ENCODE data around the gene GNG7. TPM values are rescaled to one million over a fixed set of nuclear protein-coding genes. Genes with fewer than 3 reads are reported as not detected.

GNG7 gene
- polyA plus RNA-seq, 1 donor (not counting 4 experiments of a cell fraction or from before 2014, with no cell fraction given), result 0.01 TPM

DNA sequence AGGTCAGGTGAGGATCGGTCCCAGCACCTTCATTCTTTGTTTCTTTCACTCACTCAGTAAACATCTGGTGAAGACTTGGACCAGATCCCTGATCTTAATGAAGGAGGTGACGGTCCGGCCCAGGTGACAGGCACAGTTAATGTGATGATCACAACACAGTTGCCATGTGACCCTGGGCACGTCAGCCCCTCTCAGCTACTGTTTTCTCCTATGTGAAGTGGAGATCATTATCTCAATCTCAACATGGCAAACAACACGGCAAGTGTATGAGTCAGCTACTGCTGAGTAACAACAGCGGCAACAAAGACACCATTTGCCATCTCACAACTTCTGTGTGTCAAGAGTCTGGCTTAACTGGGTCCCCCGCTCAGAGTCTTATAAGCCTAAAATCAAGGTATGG lies 74.6 kb downstream of the GNG7 start:
- Histone ChIP-seq H3K79me2 (ENCODE audit: control insufficient read depth, insufficient read depth, low read length) (no peaks in the 10 kb centered on the region), H3K9me1 (ENCODE audit: control insufficient read depth, extremely low read depth, insufficient read depth, low read length) (no peaks in the 10 kb centered on the region), H3K36me3 (ENCODE audit: control insufficient read depth in 2 of 2, extremely low read depth in 1 of 2, insufficient read depth in 2 of 2, low read length in 2 of 2) (no peaks in the 10 kb centered on the region), H3K4me2 (ENCODE audit: control insufficient read depth, extremely low read depth, insufficient read depth, low read depth, low read length) (peak overlapping the region; percentile 7), H3K4me1 (ENCODE audit: control insufficient read depth, extremely low read depth, insufficient read depth, low read length) (peaks cover 19% of the 10 kb centered on the region), H3K4me3 (ENCODE audit: control insufficient read depth in 2 of 3, extremely low read depth in 1 of 3, insufficient read depth in 2 of 3, low read depth in 1 of 3, low read length in 3 of 3) (no peak overlapping the region), H3K27me3 (ENCODE audit: control insufficient read depth, extremely low read depth, insufficient read depth, low read length) (no peaks in the 10 kb centered on the region), H4K20me1 (ENCODE audit: control insufficient read depth, extremely low read depth, insufficient read depth, low read length) (no peaks in the 10 kb centered on the region), H3K9me3 (ENCODE audit: control insufficient read depth, low read depth, low read length) (peaks cover 20% of the 10 kb centered on the region), H2AFZ (ENCODE audit: control insufficient read depth, low read length) (no peak overlapping the region), H3K27ac (ENCODE audit: control insufficient read depth, insufficient read depth, low read length) (peak overlapping the region; percentile 88), H3K9ac (ENCODE audit: control insufficient read depth, extremely low read depth, insufficient read depth, low read length) (peak overlapping the region; percentile 42)
- TF ChIP-seq EZH2 (IDR thresholded peaks at IDR 0.05; ENCODE audit: low read length), result no peak
- dilution Hi-C loops (cut with MboI; ENCODE audit: extremely low pct_ligation_motif_present, low sequenced_read_pairs), result no loop called here
- FAIRE-seq (no peak), DNase-seq (ENCODE audit: low read depth, low spot score) (no peak)

DNA sequence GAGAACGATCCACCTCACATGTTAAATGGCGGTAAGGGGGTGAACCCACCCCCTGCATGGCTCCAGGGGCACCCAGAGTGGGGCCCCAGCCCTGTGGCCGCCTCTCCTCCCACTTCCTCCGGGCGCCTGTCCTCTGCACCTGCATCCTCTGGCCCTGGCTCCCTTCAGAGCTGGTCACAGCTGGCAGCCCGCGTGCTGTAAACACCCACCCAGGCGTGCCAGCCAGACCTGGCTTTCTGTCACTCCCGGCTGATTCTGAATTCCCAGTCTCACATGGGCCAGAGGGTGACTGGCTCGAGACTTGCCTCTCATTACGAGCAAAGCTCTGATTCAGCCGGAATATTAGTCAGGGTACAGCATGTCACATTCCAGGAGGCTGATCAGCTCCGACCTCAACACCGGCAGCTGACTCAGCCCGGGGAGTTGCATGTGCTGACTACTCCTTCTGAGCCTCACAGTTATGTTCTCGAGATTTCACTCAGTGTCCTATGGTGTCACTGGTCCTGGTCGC lies 75.1 kb downstream of the GNG7 start:
- H3K27ac ChIP-seq (ENCODE audit: control insufficient read depth, insufficient read depth, low read length), result peak overlapping the region; percentile 88
- FAIRE-seq, result peak; percentile 100
- H3K9me1 ChIP-seq (ENCODE audit: control insufficient read depth, extremely low read depth, insufficient read depth, low read length), result no peaks in the 10 kb centered on the region
- H3K9me3 ChIP-seq (ENCODE audit: control insufficient read depth, low read depth, low read length), result peaks cover 20% of the 10 kb centered on the region
- TF ChIP-seq, protein P1, sequence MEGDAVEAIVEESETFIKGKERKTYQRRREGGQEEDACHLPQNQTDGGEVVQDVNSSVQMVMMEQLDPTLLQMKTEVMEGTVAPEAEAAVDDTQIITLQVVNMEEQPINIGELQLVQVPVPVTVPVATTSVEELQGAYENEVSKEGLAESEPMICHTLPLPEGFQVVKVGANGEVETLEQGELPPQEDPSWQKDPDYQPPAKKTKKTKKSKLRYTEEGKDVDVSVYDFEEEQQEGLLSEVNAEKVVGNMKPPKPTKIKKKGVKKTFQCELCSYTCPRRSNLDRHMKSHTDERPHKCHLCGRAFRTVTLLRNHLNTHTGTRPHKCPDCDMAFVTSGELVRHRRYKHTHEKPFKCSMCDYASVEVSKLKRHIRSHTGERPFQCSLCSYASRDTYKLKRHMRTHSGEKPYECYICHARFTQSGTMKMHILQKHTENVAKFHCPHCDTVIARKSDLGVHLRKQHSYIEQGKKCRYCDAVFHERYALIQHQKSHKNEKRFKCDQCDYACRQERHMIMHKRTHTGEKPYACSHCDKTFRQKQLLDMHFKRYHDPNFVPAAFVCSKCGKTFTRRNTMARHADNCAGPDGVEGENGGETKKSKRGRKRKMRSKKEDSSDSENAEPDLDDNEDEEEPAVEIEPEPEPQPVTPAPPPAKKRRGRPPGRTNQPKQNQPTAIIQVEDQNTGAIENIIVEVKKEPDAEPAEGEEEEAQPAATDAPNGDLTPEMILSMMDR (optimal IDR thresholded peaks at IDR 0.05 in 1 of 3, IDR thresholded peaks at IDR 0.05 in 1 of 3, conservative IDR thresholded peaks at IDR 0.05 in 1 of 3; ENCODE audit: extremely low read depth in 1 of 3, insufficient read depth in 2 of 3, low read length in 3 of 3), result no peak
- no peak for TF ChIP-seq EZH2 (IDR thresholded peaks at IDR 0.05; ENCODE audit: low read length)
- H2AFZ ChIP-seq (ENCODE audit: control insufficient read depth, low read length), result no peak overlapping the region
- H4K20me1 ChIP-seq (ENCODE audit: control insufficient read depth, extremely low read depth, insufficient read depth, low read length), result no peaks in the 10 kb centered on the region
- DNase-seq (ENCODE audit: low read depth, low spot score), result peak; percentile 99
- peaks cover 19% of the 10 kb centered on the region for H3K4me1 ChIP-seq (ENCODE audit: control insufficient read depth, extremely low read depth, insufficient read depth, low read length)
- H3K27me3 ChIP-seq (ENCODE audit: control insufficient read depth, extremely low read depth, insufficient read depth, low read length), result no peaks in the 10 kb centered on the region
- H3K79me2 ChIP-seq (ENCODE audit: control insufficient read depth, insufficient read depth, low read length), result no peaks in the 10 kb centered on the region
- H3K36me3 ChIP-seq (ENCODE audit: control insufficient read depth in 2 of 2, extremely low read depth in 1 of 2, insufficient read depth in 2 of 2, low read length in 2 of 2), result no peaks in the 10 kb centered on the region
- H3K9ac ChIP-seq (ENCODE audit: control insufficient read depth, extremely low read depth, insufficient read depth, low read length), result peak overlapping the region; percentile 56
- H3K4me2 ChIP-seq (ENCODE audit: control insufficient read depth, extremely low read depth, insufficient read depth, low read depth, low read length), result peak overlapping the region; percentile 49
- no peak overlapping the region for H3K4me3 ChIP-seq (ENCODE audit: control insufficient read depth in 2 of 3, extremely low read depth in 1 of 3, insufficient read depth in 2 of 3, low read depth in 1 of 3, low read length in 3 of 3)
- dilution Hi-C loops (cut with MboI; ENCODE audit: extremely low pct_ligation_motif_present, low sequenced_read_pairs), result no loop called here

DNA sequence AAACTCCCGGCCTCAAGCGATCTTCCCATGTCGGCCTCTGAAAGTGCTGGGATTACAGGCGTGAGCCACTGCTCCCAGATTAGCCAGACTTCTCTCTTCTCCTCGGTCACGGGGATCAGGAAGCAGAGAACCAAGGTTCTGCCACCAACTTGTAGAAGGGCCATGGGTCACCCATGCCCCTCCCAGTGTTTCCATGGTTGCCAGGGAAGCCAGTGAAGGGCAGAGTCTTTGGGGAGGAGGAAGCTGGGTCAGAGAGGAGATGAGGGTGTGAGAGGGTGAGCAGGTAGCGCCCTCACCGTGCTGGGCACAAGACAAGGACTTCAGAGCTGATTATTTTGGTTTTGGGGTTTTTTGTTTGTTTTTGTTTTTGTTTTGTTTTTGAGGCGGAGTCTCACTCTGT lies 77.1 kb downstream of the GNG7 start:
- Histone ChIP-seq H3K27me3 (ENCODE audit: control insufficient read depth, extremely low read depth, insufficient read depth, low read length) (no peaks in the 10 kb centered on the region), H3K4me2 (ENCODE audit: control insufficient read depth, extremely low read depth, insufficient read depth, low read depth, low read length) (no peak overlapping the region), H3K9me1 (ENCODE audit: control insufficient read depth, extremely low read depth, insufficient read depth, low read length) (no peaks in the 10 kb centered on the region), H3K79me2 (ENCODE audit: control insufficient read depth, insufficient read depth, low read length) (no peaks in the 10 kb centered on the region), H3K27ac (ENCODE audit: control insufficient read depth, insufficient read depth, low read length) (no peak overlapping the region), H3K36me3 (ENCODE audit: control insufficient read depth in 2 of 2, extremely low read depth in 1 of 2, insufficient read depth in 2 of 2, low read length in 2 of 2) (no peaks in the 10 kb centered on the region), H3K9ac (ENCODE audit: control insufficient read depth, extremely low read depth, insufficient read depth, low read length) (peak overlapping the region; percentile 6), H3K4me3 (ENCODE audit: control insufficient read depth in 2 of 3, extremely low read depth in 1 of 3, insufficient read depth in 2 of 3, low read depth in 1 of 3, low read length in 3 of 3) (no peak overlapping the region), H4K20me1 (ENCODE audit: control insufficient read depth, extremely low read depth, insufficient read depth, low read length) (no peaks in the 10 kb centered on the region), H3K4me1 (ENCODE audit: control insufficient read depth, extremely low read depth, insufficient read depth, low read length) (peaks cover 32% of the 10 kb centered on the region), H3K9me3 (ENCODE audit: control insufficient read depth, low read depth, low read length) (peaks cover 16% of the 10 kb centered on the region), H2AFZ (ENCODE audit: control insufficient read depth, low read length) (no peak overlapping the region)
- TF ChIP-seq EZH2 (IDR thresholded peaks at IDR 0.05; ENCODE audit: low read length), result no peak
- TF ChIP-seq, protein P1 (optimal IDR thresholded peaks at IDR 0.05 in 1 of 3, IDR thresholded peaks at IDR 0.05 in 1 of 3, conservative IDR thresholded peaks at IDR 0.05 in 1 of 3; ENCODE audit: extremely low read depth in 1 of 3, insufficient read depth in 2 of 3, low read length in 3 of 3), result no peak
- no peak for FAIRE-seq
- no peak for DNase-seq (ENCODE audit: low read depth, low spot score)
- dilution Hi-C loops (cut with MboI; ENCODE audit: extremely low pct_ligation_motif_present, low sequenced_read_pairs), result no loop called here
